ENCODE results near the gene SLFN11. TPM values are rescaled to one million over a fixed set of nuclear protein-coding genes. Genes with fewer than 3 reads are reported as not detected.
"Not testable (repeated sequence)": the region's sequence is repeated elsewhere in the genome, so short reads cannot be mapped to it uniquely, and the experiment has no call there.

Gene SLFN11, protein sequence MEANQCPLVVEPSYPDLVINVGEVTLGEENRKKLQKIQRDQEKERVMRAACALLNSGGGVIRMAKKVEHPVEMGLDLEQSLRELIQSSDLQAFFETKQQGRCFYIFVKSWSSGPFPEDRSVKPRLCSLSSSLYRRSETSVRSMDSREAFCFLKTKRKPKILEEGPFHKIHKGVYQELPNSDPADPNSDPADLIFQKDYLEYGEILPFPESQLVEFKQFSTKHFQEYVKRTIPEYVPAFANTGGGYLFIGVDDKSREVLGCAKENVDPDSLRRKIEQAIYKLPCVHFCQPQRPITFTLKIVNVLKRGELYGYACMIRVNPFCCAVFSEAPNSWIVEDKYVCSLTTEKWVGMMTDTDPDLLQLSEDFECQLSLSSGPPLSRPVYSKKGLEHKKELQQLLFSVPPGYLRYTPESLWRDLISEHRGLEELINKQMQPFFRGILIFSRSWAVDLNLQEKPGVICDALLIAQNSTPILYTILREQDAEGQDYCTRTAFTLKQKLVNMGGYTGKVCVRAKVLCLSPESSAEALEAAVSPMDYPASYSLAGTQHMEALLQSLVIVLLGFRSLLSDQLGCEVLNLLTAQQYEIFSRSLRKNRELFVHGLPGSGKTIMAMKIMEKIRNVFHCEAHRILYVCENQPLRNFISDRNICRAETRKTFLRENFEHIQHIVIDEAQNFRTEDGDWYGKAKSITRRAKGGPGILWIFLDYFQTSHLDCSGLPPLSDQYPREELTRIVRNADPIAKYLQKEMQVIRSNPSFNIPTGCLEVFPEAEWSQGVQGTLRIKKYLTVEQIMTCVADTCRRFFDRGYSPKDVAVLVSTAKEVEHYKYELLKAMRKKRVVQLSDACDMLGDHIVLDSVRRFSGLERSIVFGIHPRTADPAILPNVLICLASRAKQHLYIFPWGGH
- polyA plus RNA-seq = 10 to 100 TPM in 1 of 3 donors, 1 to 10 TPM in 2; 1.8 to 12.6 (median 7.0) TPM

DNA sequence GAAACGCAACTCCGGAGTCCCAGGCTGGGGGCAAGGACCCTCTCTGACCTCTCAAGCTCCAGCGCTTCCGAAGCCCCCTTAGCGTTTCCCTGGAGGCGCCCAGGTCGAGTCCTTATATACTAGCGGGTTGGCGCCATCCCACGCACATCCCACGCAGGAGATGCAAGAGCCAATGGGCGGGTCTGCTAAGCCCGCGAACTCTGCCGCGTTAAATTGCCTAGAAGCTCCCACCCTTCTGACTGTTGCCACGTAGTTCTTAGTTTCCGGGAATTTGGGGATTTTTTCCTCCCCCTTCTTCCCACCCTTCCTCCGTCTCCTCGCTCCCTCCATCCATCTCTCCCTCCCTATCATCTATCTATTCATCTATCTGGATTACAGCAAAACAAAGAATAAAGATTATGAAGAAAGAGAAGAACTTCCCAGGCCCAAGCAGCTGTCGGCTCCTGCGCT lies at the start of gene SLFN11:
Gene SLFN11 (minus strand): TSS at position 88 of the 450 bp plus-strand sequence. CDS start 9,814 bp downstream, outside the sequence.
- H3K4me3 Mint-ChIP-seq = peak within 1 kb of the TSS; percentile 97 to 100 (median 99)
- H3K36me3 Mint-ChIP-seq = no peaks in the 10 kb centered on the region
- H3K4me1 Mint-ChIP-seq = peaks cover 23 to 48% of the 10 kb centered on the region in 2 donors
- H3K27ac Mint-ChIP-seq = peak within 1 kb of the TSS; percentile 97 to 99 (median 98)
- DNase-seq = peak; percentile 77 to 83 (median 81)
- H3K27me3 Mint-ChIP-seq (ENCODE audit: low read depth in 3 of 3) = peaks cover 2 to 14% (median 12%) of the 10 kb centered on the region in 3 donors
- H3K9me3 Mint-ChIP-seq = peaks cover 0 to 3% (median under 1%) of the 10 kb centered on the region in 6 donors

DNA sequence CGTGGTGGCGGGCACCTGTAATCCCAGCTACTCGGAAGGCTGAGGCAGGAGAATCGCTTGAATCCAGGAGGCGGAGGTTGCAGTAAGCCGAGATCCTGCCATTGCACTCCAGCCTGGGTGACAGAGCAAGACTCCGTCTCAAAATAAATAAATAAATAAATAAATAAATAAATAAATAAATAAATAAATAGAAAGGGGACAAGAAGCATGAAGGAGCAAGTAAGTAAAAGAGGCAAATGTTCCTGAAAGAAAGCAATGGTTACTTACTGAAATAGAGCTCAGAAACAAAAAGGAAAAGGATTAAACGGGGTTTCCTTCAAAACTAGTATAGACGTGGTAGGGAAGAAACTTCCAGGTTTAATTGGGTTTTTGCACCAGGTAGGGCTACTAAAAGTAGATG lies 47.6 kb upstream of the SLFN11 start:
- not testable (repeated sequence) for H3K9me3 Mint-ChIP-seq

DNA sequence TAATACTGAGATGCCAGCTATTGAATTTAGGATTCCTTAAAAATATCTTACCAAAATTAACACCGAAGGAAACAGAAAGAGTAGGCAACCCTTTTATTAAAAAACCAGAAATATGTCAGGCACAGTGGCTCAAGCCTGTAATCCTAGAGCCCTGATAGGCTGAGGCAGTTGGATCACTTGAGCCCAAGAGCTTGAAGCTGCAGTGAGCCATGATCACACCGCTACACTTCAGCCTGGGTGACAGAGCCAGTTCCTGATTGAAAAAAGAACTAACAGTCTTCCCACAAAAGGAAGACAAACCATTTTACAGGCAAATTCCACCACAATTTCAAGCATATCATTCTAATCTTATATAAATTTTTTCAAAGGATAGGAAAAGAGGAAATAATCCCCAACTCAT lies 43.2 kb upstream of the SLFN11 start:
- Mint-ChIP-seq H3K9me3 (no peaks in the 10 kb centered on the region), H3K27me3 (ENCODE audit: low read depth in 3 of 3) (no peaks in the 10 kb centered on the region), H3K36me3 (peaks cover 30 to 46% (median 30%) of the 10 kb centered on the region in 3 donors), H3K4me3 (no peak overlapping the region), H3K27ac (peak overlapping the region in 1 of 6 donors; percentile 18), H3K4me1 (peaks cover 2 to 11% of the 10 kb centered on the region in 2 donors)
- DNase-seq = no peak

More for the DNA sequence above, 47.6 kb upstream of the SLFN11 start:
- H3K4me1 Mint-ChIP-seq = peaks cover under 1 to 12% of the 10 kb centered on the region in 2 donors
- not testable (repeated sequence) for H3K4me3 Mint-ChIP-seq; H3K27ac Mint-ChIP-seq; DNase-seq; H3K27me3 Mint-ChIP-seq (ENCODE audit: low read depth in 3 of 3)
- H3K36me3 Mint-ChIP-seq = peaks cover 14 to 33% (median 28%) of the 10 kb centered on the region in 3 donors

DNA sequence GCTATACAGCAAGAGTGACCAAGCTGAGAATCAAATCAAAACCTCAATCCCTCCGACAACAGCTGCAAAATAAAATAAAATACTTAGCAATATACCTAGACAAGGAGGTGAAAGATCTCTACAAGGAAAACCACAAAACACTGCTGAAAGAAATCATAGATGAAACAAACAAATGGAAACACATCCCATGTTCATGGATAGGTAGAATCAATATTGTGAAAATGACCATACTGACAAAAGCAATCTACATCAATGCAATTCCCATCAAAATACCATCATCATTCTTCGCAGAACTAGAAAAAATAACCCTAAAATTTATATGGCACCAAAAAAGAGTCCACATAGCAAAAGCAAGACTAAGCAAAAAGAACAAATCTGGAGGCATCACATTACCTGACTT lies 41.3 kb upstream of the SLFN11 start:
- peaks cover 2 to 11% of the 10 kb centered on the region in 2 donors for H3K4me1 Mint-ChIP-seq
- H3K9me3 Mint-ChIP-seq; H3K4me3 Mint-ChIP-seq; DNase-seq; H3K27me3 Mint-ChIP-seq (ENCODE audit: low read depth in 3 of 3): not testable (repeated sequence)
- peaks cover 38 to 56% (median 43%) of the 10 kb centered on the region in 3 donors for H3K36me3 Mint-ChIP-seq
- H3K27ac Mint-ChIP-seq = peak overlapping the region in 2 of 6 donors; percentile 3 to 33

GRCh38 chr17:35414247-35414646 lies 40.8 kb upstream of the SLFN11 start:
- H3K9me3 Mint-ChIP-seq = no peaks in the 10 kb centered on the region
- peak overlapping the region in 1 of 6 donors; percentile 3 for H3K27ac Mint-ChIP-seq
- H3K36me3 Mint-ChIP-seq = peaks cover 35 to 56% (median 45%) of the 10 kb centered on the region in 3 donors
- peaks cover 2 to 11% of the 10 kb centered on the region in 2 donors for H3K4me1 Mint-ChIP-seq
- H3K27me3 Mint-ChIP-seq (ENCODE audit: low read depth in 3 of 3) = peaks cover 0 to under 1% (median 0%) of the 10 kb centered on the region in 3 donors
- H3K4me3 Mint-ChIP-seq = no peak overlapping the region
- DNase-seq = no peak

- Mint-ChIP-seq H3K27ac (no peak overlapping the region), H3K9me3 (no peaks in the 10 kb centered on the region), H3K27me3 (ENCODE audit: low read depth in 3 of 3) (peaks cover 0 to 3% (median 0%) of the 10 kb centered on the region in 3 donors), H3K36me3 (peaks cover 12 to 43% (median 31%) of the 10 kb centered on the region in 3 donors), H3K4me1 (no peaks in the 10 kb centered on the region), H3K4me3 (no peak overlapping the region)
- DNase-seq = no peak
These were observed 34.1 kb upstream of the SLFN11 start for GRCh38 chr17:35407531-35407930.

DNA sequence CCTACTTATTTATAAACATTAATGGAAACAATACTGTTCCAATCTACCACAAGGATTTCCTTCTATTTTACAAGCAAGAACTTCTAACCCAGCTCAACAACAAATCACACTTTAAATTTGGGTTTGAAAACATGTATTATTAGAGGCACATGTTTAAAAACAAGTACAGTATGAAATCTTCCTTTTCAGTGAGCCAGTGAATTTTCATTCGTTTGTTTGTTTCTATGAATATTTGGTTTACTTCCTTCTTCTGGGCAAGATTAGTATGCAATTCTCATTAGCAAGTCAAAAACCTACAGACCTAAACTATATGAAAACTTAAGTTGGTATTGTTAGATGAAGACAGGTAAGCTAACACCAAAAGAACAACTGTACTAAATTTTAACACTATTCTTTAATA lies 33.1 kb upstream of the SLFN11 start:
- Mint-ChIP-seq H3K27ac (no peak overlapping the region), H3K36me3 (peaks cover 8 to 40% (median 35%) of the 10 kb centered on the region in 3 donors), H3K4me1 (no peaks in the 10 kb centered on the region), H3K4me3 (no peak overlapping the region), H3K27me3 (ENCODE audit: low read depth in 3 of 3) (peaks cover 0 to 3% (median 2%) of the 10 kb centered on the region in 3 donors), H3K9me3 (no peaks in the 10 kb centered on the region)
- no peak for DNase-seq

GRCh38 chr17:35404360-35404759 lies 30.9 kb upstream of the SLFN11 start:
- no peak for DNase-seq
- Mint-ChIP-seq H3K9me3 (no peaks in the 10 kb centered on the region), H3K4me1 (no peaks in the 10 kb centered on the region), H3K4me3 (no peak overlapping the region), H3K27ac (no peak overlapping the region), H3K27me3 (ENCODE audit: low read depth in 3 of 3) (peaks cover 0 to 3% (median 2%) of the 10 kb centered on the region in 3 donors), H3K36me3 (peaks cover 0 to 22% (median 21%) of the 10 kb centered on the region in 3 donors)

GRCh38 chr17:35393783-35394182 lies 20.4 kb upstream of the SLFN11 start:
- not testable (repeated sequence) for DNase-seq; H3K4me3 Mint-ChIP-seq; H3K27me3 Mint-ChIP-seq (ENCODE audit: low read depth in 3 of 3); H3K27ac Mint-ChIP-seq; H3K9me3 Mint-ChIP-seq; H3K36me3 Mint-ChIP-seq; H3K4me1 Mint-ChIP-seq

DNA sequence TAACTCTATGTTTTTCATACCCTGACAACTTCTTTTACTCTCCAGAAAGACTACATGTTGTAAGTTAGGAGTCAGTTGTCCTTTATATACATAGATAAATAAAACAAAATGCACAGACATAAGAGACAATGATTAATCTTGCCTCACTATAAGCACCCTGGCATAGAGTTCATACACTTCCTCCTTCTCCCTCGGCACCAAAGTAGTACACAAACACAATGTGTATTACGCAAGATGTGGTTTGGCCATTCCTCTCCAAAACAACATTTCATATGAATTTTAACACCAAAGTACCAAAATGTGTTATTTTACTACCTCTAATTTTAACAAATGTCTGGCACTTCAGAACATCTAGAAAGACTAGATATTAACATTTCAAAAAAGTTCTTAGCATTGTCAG lies 17.2 kb upstream of the SLFN11 start:
- Mint-ChIP-seq H3K4me3 (no peak overlapping the region), H3K27ac (no peak overlapping the region), H3K4me1 (peaks cover 4 to 5% of the 10 kb centered on the region in 2 donors)

DNA sequence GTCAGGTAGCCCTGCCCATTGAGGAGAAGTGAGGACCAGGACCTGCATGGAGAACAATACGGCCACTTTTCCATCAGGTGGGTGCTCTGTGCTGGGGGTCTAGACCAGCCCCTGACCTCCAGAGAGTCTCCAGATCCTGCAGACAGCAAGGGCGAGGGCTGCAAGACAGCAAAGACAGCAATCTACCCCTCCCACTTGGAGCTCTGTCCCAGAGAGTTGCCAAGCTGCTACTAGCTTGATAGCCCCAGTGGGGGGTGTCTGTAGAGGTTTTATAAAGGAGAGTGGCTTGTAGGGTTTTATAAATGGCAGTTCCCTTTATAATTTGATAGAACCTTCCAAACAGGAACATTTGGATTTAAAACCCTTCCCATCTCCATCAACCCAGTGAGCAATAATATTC lies 16.7 kb upstream of the SLFN11 start:
- Mint-ChIP-seq H3K4me3 (no peak overlapping the region), H3K4me1 (peaks cover 4 to 5% of the 10 kb centered on the region in 2 donors), H3K9me3 (no peaks in the 10 kb centered on the region), H3K27ac (no peak overlapping the region), H3K27me3 (ENCODE audit: low read depth in 3 of 3) (peaks cover 0 to 5% (median 2%) of the 10 kb centered on the region in 3 donors), H3K36me3 (peaks cover 0 to 6% (median 0%) of the 10 kb centered on the region in 3 donors)
- DNase-seq = no peak

More for the DNA sequence above, 17.2 kb upstream of the SLFN11 start:
- Mint-ChIP-seq H3K27me3 (ENCODE audit: low read depth in 3 of 3) (peaks cover 0 to 5% (median 0%) of the 10 kb centered on the region in 3 donors), H3K9me3 (peaks cover 0 to 2% (median 0%) of the 10 kb centered on the region in 6 donors), H3K36me3 (peaks cover 0 to 6% (median 0%) of the 10 kb centered on the region in 3 donors)
- no peak for DNase-seq

- Mint-ChIP-seq H3K36me3 (peaks cover 0 to 3% (median 0%) of the 10 kb centered on the region in 3 donors), H3K27ac (no peak overlapping the region), H3K4me1 (peaks cover 2 to 5% of the 10 kb centered on the region in 2 donors), H3K27me3 (ENCODE audit: low read depth in 3 of 3) (peaks cover 0 to 5% (median 4%) of the 10 kb centered on the region in 3 donors), H3K4me3 (no peak overlapping the region), H3K9me3 (no peaks in the 10 kb centered on the region)
- DNase-seq = no peak
These were observed 14.1 kb upstream of the SLFN11 start for GRCh38 chr17:35387496-35387895.

GRCh38 chr17:35377706-35378105 lies 4.3 kb upstream of the SLFN11 start:
- Mint-ChIP-seq H3K36me3 (no peaks in the 10 kb centered on the region), H3K27ac (no peak overlapping the region), H3K4me1 (peaks cover 12 to 23% of the 10 kb centered on the region in 2 donors), H3K27me3 (ENCODE audit: low read depth in 3 of 3) (peaks cover 0 to 17% (median 12%) of the 10 kb centered on the region in 3 donors), H3K4me3 (no peak overlapping the region), H3K9me3 (peaks cover 0 to 3% (median 0%) of the 10 kb centered on the region in 6 donors)
- no peak for DNase-seq
